Keratinocyte (primary cell): ENCODE data around the gene ACADM. TPM values are rescaled to one million over a fixed set of nuclear protein-coding genes. Genes with fewer than 3 reads are reported as not detected.
"Not testable (repeated sequence)": the region's sequence is repeated elsewhere in the genome, so short reads cannot be mapped to it uniquely, and the experiment has no call there.

Source experiments
- DNase-seq: peaks from one replicate; pipeline ENCODE4 v3.0.0-alpha.2; 2011; ENCODE audit warnings: low read depth, missing footprints, low spot score
- FAIRE-seq: peaks from 2 replicates; lab custom pipeline; 2011; peaks lifted over from hg19 to GRCh38; lab: Jason Lieb, UNC
- H2AFZ ChIP-seq: 2 replicates; pipeline ENCODE4 v1.6.0; 2012; ENCODE audit warnings: low read length, control low read depth, inconsistent platforms; ENCODE audit not compliant: control insufficient read depth
- H3K27ac ChIP-seq: 2 replicates; pipeline ENCODE4 v1.5.1; 2011; ENCODE audit warnings: low read length; ENCODE audit not compliant: control insufficient read depth, insufficient read depth
- H3K27me3 ChIP-seq: 3 replicates; pipeline ENCODE4 v1.6.0; 2011; ENCODE audit warnings: low read length; ENCODE audit not compliant: control insufficient read depth, insufficient read depth; ENCODE audit errors: extremely low read depth
- H3K36me3 ChIP-seq, 2 experiments: 2 replicates in 1 of 2; 3 replicates in 1 of 2; pipeline ENCODE4 v1.5.1; 2011; ENCODE audit warnings: low read length in 2 of 2, mild to moderate bottlenecking in 1 of 2; ENCODE audit not compliant: control insufficient read depth in 2 of 2, insufficient read depth in 2 of 2; ENCODE audit errors: extremely low read depth in 1 of 2
- H3K4me1 ChIP-seq: 3 replicates; pipeline ENCODE4 v1.5.1; 2011; ENCODE audit warnings: low read length; ENCODE audit not compliant: control insufficient read depth, insufficient read depth; ENCODE audit errors: extremely low read depth
- H3K4me2 ChIP-seq: 3 replicates; pipeline ENCODE4 v1.6.0; 2011; ENCODE audit warnings: low read depth, low read length; ENCODE audit not compliant: control insufficient read depth, insufficient read depth; ENCODE audit errors: extremely low read depth
- H3K4me3 ChIP-seq, 3 experiments: fragments of 200-600 bp in 1 of 3; sonication (generic) in 1 of 3; 2 replicates in 2 of 3; 3 replicates in 1 of 3; pipeline ENCODE4 v1.5.1; 2011 to 2016; ENCODE audit warnings: low read length in 3 of 3, mild to moderate bottlenecking in 3 of 3, control low read depth in 2 of 3, inconsistent platforms in 1 of 3, low read depth in 1 of 3, mixed read lengths in 1 of 3, mixed run types in 1 of 3, moderate library complexity in 1 of 3; ENCODE audit not compliant: control insufficient read depth in 2 of 3, insufficient read depth in 2 of 3; ENCODE audit errors: extremely low read depth in 1 of 3
- H3K79me2 ChIP-seq: 2 replicates; pipeline ENCODE4 v1.6.0; 2012; ENCODE audit warnings: low read length; ENCODE audit not compliant: control insufficient read depth, insufficient read depth
- H3K9ac ChIP-seq: 3 replicates; pipeline ENCODE4 v1.6.0; 2011; ENCODE audit warnings: low read length; ENCODE audit not compliant: control insufficient read depth, insufficient read depth; ENCODE audit errors: extremely low read depth
- H3K9me1 ChIP-seq: 3 replicates; pipeline ENCODE4 v1.6.0; 2011; ENCODE audit warnings: low read length; ENCODE audit not compliant: control insufficient read depth, insufficient read depth; ENCODE audit errors: extremely low read depth
- H3K9me3 ChIP-seq: 2 replicates; pipeline ENCODE4 v1.5.1; 2012; ENCODE audit warnings: low read depth, low read length; ENCODE audit not compliant: control insufficient read depth
- H4K20me1 ChIP-seq: 3 replicates; pipeline ENCODE4 v1.6.0; 2011; ENCODE audit warnings: low read length; ENCODE audit not compliant: control insufficient read depth, insufficient read depth; ENCODE audit errors: extremely low read depth
- EZH2 ChIP-seq: IDR thresholded peaks from one replicate; pipeline ENCODE4 v1.6.1; 2012; ENCODE audit warnings: inconsistent platforms, mild to moderate bottlenecking, low read length, moderate library complexity
- dilution Hi-C: fragments of 300-500 bp; cut with MboI; formaldehyde crosslinking; loops from one replicate; pipeline ENCODE4 v1.7.0; 2020; ENCODE audit warnings: low sequenced_read_pairs; ENCODE audit not compliant: extremely low pct_ligation_motif_present
- polyA minus RNA-seq, 3 experiments: library from RNA; depleted of rRNA, polyadenylated mRNA; stranded (reverse); fragments of >200 nt; gene quantifications; 1 replicate in 1 of 3; 2 replicates in 1 of 3; 3 replicates in 1 of 3; pipeline ENCODE4 v1.2.3, GENCODE V29; 2011
- polyA plus RNA-seq, 5 experiments: library from polyadenylated mRNA; depleted of rRNA in 3 of 5; stranded (reverse) in 3 of 5; stranded (forward) in 1 of 5; unstranded in 1 of 5; fragments of >200 nt; gene quantifications; 1 replicate in 1 of 5; 2 replicates in 3 of 5; 3 replicates in 1 of 5; pipeline versions ENCODE4 v1.2.1 to v1.2.3, GENCODE V29; 2011 to 2012; ENCODE audit warnings: missing spikeins in 2 of 5, low read depth in 1 of 5, low replicate concordance in 1 of 5
- TF ChIP-seq, protein P1 (sequence below), 3 experiments: IDR thresholded peaks in 1 of 3; conservative IDR thresholded peaks in 1 of 3; optimal IDR thresholded peaks in 1 of 3; 2 replicates in 2 of 3; 3 replicates in 1 of 3; pipeline versions ENCODE3 to v1.5.1; 2011; ENCODE audit warnings: low read length in 3 of 3, mild to moderate bottlenecking in 3 of 3, moderate library complexity in 2 of 3, control low read depth in 1 of 3, inconsistent platforms in 1 of 3; ENCODE audit not compliant: insufficient read depth in 2 of 3; ENCODE audit errors: extremely low read depth in 1 of 3

Gene ACADM
- polyA plus RNA-seq (26.8 to 52.2 TPM (median 29.3 TPM) in 3 replicates), polyA minus RNA-seq (2.1 to 25.8 TPM (median 11.9 TPM) in 3 replicates)
- polyA plus RNA-seq (2011; ENCODE audit: low read depth) = 18.8 TPM
- polyA plus RNA-seq (2011; cell fraction: cytosol; rRNA removed) = 25.2 and 36.8 TPM in 2 replicates
- polyA plus RNA-seq (2011; cell fraction: nucleus; rRNA removed) = 29.1 and 38.0 TPM in 2 replicates
- 16.3 and 30.5 TPM in 2 replicates for polyA plus RNA-seq (2012; ENCODE audit: low replicate concordance)
- 15.2 TPM for polyA minus RNA-seq (2011; cell fraction: cytosol; rRNA and poly(A)+ RNA removed)
- polyA minus RNA-seq (2011; cell fraction: nucleus; rRNA and poly(A)+ RNA removed) = 13.8 and 23.2 TPM in 2 replicates

- Histone ChIP-seq H3K27me3 (no peaks in the 10 kb centered on the region), H3K79me2 (peaks cover 37% of the 10 kb centered on the region), H3K27ac (peak within 1 kb of the TSS; percentile 80), H3K4me2 (peak within 1 kb of the TSS; percentile 88), H3K4me1 (peaks cover 19% of the 10 kb centered on the region), H2AFZ (peak within 1 kb of the TSS; percentile 97), H3K9me1 (peaks cover 3% of the 10 kb centered on the region), H3K9me3 (no peaks in the 10 kb centered on the region), H3K36me3 (no peaks in the 10 kb centered on the region), H3K9ac (peak within 1 kb of the TSS; percentile 85), H4K20me1 (no peaks in the 10 kb centered on the region), H3K4me3 (peak within 1 kb of the TSS; percentile 79 to 94 (median 84))
- TF ChIP-seq EZH2 = no peak
- TF ChIP-seq, protein P1, sequence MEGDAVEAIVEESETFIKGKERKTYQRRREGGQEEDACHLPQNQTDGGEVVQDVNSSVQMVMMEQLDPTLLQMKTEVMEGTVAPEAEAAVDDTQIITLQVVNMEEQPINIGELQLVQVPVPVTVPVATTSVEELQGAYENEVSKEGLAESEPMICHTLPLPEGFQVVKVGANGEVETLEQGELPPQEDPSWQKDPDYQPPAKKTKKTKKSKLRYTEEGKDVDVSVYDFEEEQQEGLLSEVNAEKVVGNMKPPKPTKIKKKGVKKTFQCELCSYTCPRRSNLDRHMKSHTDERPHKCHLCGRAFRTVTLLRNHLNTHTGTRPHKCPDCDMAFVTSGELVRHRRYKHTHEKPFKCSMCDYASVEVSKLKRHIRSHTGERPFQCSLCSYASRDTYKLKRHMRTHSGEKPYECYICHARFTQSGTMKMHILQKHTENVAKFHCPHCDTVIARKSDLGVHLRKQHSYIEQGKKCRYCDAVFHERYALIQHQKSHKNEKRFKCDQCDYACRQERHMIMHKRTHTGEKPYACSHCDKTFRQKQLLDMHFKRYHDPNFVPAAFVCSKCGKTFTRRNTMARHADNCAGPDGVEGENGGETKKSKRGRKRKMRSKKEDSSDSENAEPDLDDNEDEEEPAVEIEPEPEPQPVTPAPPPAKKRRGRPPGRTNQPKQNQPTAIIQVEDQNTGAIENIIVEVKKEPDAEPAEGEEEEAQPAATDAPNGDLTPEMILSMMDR (optimal IDR thresholded peaks at IDR 0.05 in 1 of 3, IDR thresholded peaks at IDR 0.05 in 1 of 3, conservative IDR thresholded peaks at IDR 0.05 in 1 of 3; ENCODE audit: extremely low read depth in 1 of 3, insufficient read depth in 2 of 3, low read length in 3 of 3) = no peak
- dilution Hi-C loops = no loop called here
- DNase-seq (no peak), FAIRE-seq (no peak)
Observed at GRCh38 chr1:75724472-75725022, at the start of gene ACADM. TSS of gene ACADM (plus strand) at chr1:75724709. CDS start at chr1:75724788, 79 bp downstream.

- DNase-seq = no peak
Observed at GRCh38 chr1:75677443-75677842, 47.1 kb upstream of the ACADM start.

GRCh38 chr1:75677964-75678363 lies 46.5 kb upstream of the ACADM start:
- H3K27me3 ChIP-seq, H3K4me2 ChIP-seq, H3K9me3 ChIP-seq, H3K4me3 ChIP-seq, H3K79me2 ChIP-seq, DNase-seq, FAIRE-seq, H3K4me1 ChIP-seq, H4K20me1 ChIP-seq, H3K27ac ChIP-seq, H3K36me3 ChIP-seq, H2AFZ ChIP-seq, H3K9ac ChIP-seq, H3K9me1 ChIP-seq, dilution Hi-C loops: not testable (repeated sequence)

More at GRCh38 chr1:75677443-75677842, 47.1 kb upstream of the ACADM start:
- Histone ChIP-seq H3K4me2 (no peak overlapping the region), H3K9me3 (no peaks in the 10 kb centered on the region), H4K20me1 (no peaks in the 10 kb centered on the region), H2AFZ (no peak overlapping the region), H3K79me2 (no peaks in the 10 kb centered on the region), H3K27ac (no peak overlapping the region), H3K27me3 (no peaks in the 10 kb centered on the region), H3K4me3 (no peak overlapping the region), H3K36me3 (no peaks in the 10 kb centered on the region), H3K9ac (no peak overlapping the region), H3K9me1 (no peaks in the 10 kb centered on the region), H3K4me1 (peaks cover 8% of the 10 kb centered on the region)
- dilution Hi-C loops = no loop called here
- no peak for FAIRE-seq
- TF ChIP-seq EZH2 = no peak
- TF ChIP-seq, protein P1 (optimal IDR thresholded peaks at IDR 0.05 in 1 of 3, IDR thresholded peaks at IDR 0.05 in 1 of 3, conservative IDR thresholded peaks at IDR 0.05 in 1 of 3; ENCODE audit: extremely low read depth in 1 of 3, insufficient read depth in 2 of 3, low read length in 3 of 3) = no peak
